PC-9 (cell line): ENCODE measurements around the gene PPP1CA.

ENCODE experiments used
- EZH2 ChIP-seq: fragments of 200-600 bp; sonication (generic); IDR thresholded peaks from 2 replicates; pipeline ENCODE4 v1.8.0; 2017; ENCODE audit warnings: antibody characterized with exemption, low read depth
- TF ChIP-seq, protein P1 (sequence below): fragments of 200-600 bp; sonication (generic); conservative IDR thresholded peaks from 2 replicates; pipeline ENCODE4 v1.6.1; 2017; ENCODE audit warnings: mixed run types, antibody characterized with exemption, mild to moderate bottlenecking, moderate library complexity

GRCh38 chr11:67448220-67448609, 46.6 kb upstream of the PPP1CA start:
- TF ChIP-seq, protein P1, sequence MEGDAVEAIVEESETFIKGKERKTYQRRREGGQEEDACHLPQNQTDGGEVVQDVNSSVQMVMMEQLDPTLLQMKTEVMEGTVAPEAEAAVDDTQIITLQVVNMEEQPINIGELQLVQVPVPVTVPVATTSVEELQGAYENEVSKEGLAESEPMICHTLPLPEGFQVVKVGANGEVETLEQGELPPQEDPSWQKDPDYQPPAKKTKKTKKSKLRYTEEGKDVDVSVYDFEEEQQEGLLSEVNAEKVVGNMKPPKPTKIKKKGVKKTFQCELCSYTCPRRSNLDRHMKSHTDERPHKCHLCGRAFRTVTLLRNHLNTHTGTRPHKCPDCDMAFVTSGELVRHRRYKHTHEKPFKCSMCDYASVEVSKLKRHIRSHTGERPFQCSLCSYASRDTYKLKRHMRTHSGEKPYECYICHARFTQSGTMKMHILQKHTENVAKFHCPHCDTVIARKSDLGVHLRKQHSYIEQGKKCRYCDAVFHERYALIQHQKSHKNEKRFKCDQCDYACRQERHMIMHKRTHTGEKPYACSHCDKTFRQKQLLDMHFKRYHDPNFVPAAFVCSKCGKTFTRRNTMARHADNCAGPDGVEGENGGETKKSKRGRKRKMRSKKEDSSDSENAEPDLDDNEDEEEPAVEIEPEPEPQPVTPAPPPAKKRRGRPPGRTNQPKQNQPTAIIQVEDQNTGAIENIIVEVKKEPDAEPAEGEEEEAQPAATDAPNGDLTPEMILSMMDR: no peak
- no peak for TF ChIP-seq EZH2
